Ascending aorta (tissue), 2 donors: ENCODE results near the gene TMEM204. TPM values are rescaled to one million over a fixed set of nuclear protein-coding genes. Genes with fewer than 3 reads are reported as not detected.

ENCODE experiments used
- DNase-seq, 2 donors: peaks; one replicate each; pipeline ENCODE4 v3.0.0-alpha.2; 2019; ENCODE audit warnings: low spot score in 2 of 2
- H3K27ac ChIP-seq, 2 donors: fragments of 200-600 bp; sonication (generic); one replicate each; pipeline ENCODE4 v1.5.1; 2016 to 2017; ENCODE audit warnings: mild to moderate bottlenecking in 1 of 2
- H3K27me3 ChIP-seq: fragments of 200-600 bp; sonication (generic); one replicate; pipeline ENCODE4 v1.5.1; 2017
- H3K36me3 ChIP-seq, 2 donors: fragments of 200-600 bp; sonication (generic); one replicate each; pipeline ENCODE4 v1.5.1; 2016
- H3K4me1 ChIP-seq, 2 donors: fragments of 200-600 bp; sonication (generic); one replicate each; pipeline ENCODE4 v1.5.1; 2016 to 2017; ENCODE audit warnings: mild to moderate bottlenecking in 1 of 2
- H3K4me3 ChIP-seq, 2 donors: fragments of 200-600 bp; sonication (generic); one replicate each; pipeline ENCODE4 v1.5.1; 2016 to 2017; ENCODE audit warnings: mild to moderate bottlenecking in 1 of 2
- H3K9me3 ChIP-seq, 2 donors: fragments of 200-600 bp; sonication (generic); one replicate each; pipeline ENCODE4 v1.5.1; 2016
- intact Hi-C: fragments of 100-400 bp; cut with DNase I; formaldehyde crosslinking; loops from one replicate; pipeline ENCODE4 v1.15.1; 2023
- total RNA-seq: library from RNA; depleted of rRNA; stranded (reverse); fragments of >200 nt; gene quantifications from one replicate; pipeline ENCODE4 v1.1.0, GENCODE V29; 2016
- TF ChIP-seq, protein P1 (sequence below), 3 experiments: fragments of 200-600 bp in 2 of 3; fragments of 450-650 bp in 1 of 3; sonication (generic) in 2 of 3; IDR thresholded peaks; one replicate each; pipeline ENCODE4 v1.5.1; 2016 to 2019; ENCODE audit warnings: antibody characterized with exemption in 3 of 3, mild to moderate bottlenecking in 1 of 3, moderate library complexity in 1 of 3

TMEM204 gene
- total RNA-seq, 1 donor from 2014 or later = 145 TPM

- H3K4me3 ChIP-seq = no peak overlapping the region
- H3K4me1 ChIP-seq = peaks cover 0 to 6% of the 10 kb centered on the region in 2 donors
- peaks cover 41 to 82% of the 10 kb centered on the region in 2 donors for H3K36me3 ChIP-seq
- H3K27ac ChIP-seq = peak overlapping the region; percentile 15 to 57
- intact Hi-C loops = no loop called here
- no peaks in the 10 kb centered on the region for H3K9me3 ChIP-seq
- no peak for DNase-seq
- TF ChIP-seq, protein P1, sequence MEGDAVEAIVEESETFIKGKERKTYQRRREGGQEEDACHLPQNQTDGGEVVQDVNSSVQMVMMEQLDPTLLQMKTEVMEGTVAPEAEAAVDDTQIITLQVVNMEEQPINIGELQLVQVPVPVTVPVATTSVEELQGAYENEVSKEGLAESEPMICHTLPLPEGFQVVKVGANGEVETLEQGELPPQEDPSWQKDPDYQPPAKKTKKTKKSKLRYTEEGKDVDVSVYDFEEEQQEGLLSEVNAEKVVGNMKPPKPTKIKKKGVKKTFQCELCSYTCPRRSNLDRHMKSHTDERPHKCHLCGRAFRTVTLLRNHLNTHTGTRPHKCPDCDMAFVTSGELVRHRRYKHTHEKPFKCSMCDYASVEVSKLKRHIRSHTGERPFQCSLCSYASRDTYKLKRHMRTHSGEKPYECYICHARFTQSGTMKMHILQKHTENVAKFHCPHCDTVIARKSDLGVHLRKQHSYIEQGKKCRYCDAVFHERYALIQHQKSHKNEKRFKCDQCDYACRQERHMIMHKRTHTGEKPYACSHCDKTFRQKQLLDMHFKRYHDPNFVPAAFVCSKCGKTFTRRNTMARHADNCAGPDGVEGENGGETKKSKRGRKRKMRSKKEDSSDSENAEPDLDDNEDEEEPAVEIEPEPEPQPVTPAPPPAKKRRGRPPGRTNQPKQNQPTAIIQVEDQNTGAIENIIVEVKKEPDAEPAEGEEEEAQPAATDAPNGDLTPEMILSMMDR (IDR thresholded peaks at IDR 0.05) = peak in 1 of 3 experiments; percentile 19
- H3K27me3 ChIP-seq = no peaks in the 10 kb centered on the region
Observed at GRCh38 chr16:1556254-1556653, 22.8 kb downstream of the TMEM204 start.

DNA sequence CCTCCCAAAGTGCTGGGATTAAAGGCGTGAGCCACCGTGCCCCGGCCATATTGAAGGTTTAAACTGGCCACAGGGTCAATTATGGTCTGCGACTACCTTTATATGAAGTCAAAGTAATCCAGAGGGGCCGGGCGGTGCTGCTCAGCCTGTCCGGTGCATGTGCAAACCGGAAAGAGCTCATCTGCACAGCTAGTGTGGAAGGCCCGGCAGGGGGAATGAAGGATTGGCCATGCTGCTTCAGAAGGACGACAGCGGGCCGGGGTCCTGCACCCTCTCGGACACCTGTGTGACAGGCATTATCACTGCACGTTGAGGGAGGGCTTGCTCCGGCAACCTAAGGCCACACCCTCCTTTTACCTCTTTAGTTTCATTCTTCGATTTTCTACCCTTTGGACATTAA lies 23.6 kb downstream of the TMEM204 start:
- H3K9me3 ChIP-seq = no peaks in the 10 kb centered on the region
- no peaks in the 10 kb centered on the region for H3K27me3 ChIP-seq
- H3K4me1 ChIP-seq = peaks cover 0 to 5% of the 10 kb centered on the region in 2 donors
- DNase-seq = no peak
- H3K27ac ChIP-seq = peak overlapping the region in 1 of 2 donors; percentile 57
- TF ChIP-seq, protein P1 (IDR thresholded peaks at IDR 0.05) = no peak
- intact Hi-C loops = no loop called here
- peaks cover 39 to 82% of the 10 kb centered on the region in 2 donors for H3K36me3 ChIP-seq
- no peak overlapping the region for H3K4me3 ChIP-seq

DNA sequence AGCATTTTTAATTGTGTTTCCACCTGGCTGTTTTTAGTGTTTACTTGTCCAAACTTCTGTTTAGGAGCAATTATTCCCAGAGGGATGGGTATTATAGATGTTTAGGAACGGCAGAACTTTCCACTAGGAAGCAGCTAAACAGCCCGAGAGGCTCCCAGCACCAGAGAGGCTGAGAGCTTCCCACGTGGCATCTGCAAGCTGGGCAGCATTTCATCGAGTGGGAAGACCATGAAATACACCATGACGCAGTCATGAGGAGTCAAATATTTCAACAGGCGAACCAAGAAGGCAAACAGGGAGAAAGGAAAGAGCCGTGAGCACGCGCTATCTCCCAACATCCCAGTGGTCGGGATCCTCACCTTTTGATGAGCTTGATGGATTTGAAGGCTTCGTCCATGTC lies 24.1 kb downstream of the TMEM204 start:
- Histone ChIP-seq H3K27me3 (no peaks in the 10 kb centered on the region), H3K4me1 (peaks cover 0 to 5% of the 10 kb centered on the region in 2 donors), H3K9me3 (no peaks in the 10 kb centered on the region), H3K4me3 (no peak overlapping the region), H3K27ac (no peak overlapping the region), H3K36me3 (peaks cover 39 to 87% of the 10 kb centered on the region in 2 donors)
- no peak for DNase-seq
- intact Hi-C loops = no loop called here
- TF ChIP-seq, protein P1 (IDR thresholded peaks at IDR 0.05) = no peak

- H3K4me1 ChIP-seq = peaks cover 0 to 5% of the 10 kb centered on the region in 2 donors
- H3K27ac ChIP-seq = no peak overlapping the region
- no peak for DNase-seq
- H3K4me3 ChIP-seq = no peak overlapping the region
- TF ChIP-seq, protein P1 (IDR thresholded peaks at IDR 0.05) = no peak
- H3K27me3 ChIP-seq = no peaks in the 10 kb centered on the region
- H3K9me3 ChIP-seq = no peaks in the 10 kb centered on the region
- peaks cover 39 to 84% of the 10 kb centered on the region in 2 donors for H3K36me3 ChIP-seq
- intact Hi-C loops = no loop called here
Observed at GRCh38 chr16:1559446-1559975, 26.0 kb downstream of the TMEM204 start.

GRCh38 chr16:1560153-1560552 lies 26.7 kb downstream of the TMEM204 start:
- Histone ChIP-seq H3K36me3 (peaks cover 34 to 78% of the 10 kb centered on the region in 2 donors), H3K4me1 (peaks cover 0 to 5% of the 10 kb centered on the region in 2 donors), H3K9me3 (no peaks in the 10 kb centered on the region), H3K4me3 (no peak overlapping the region), H3K27ac (no peak overlapping the region), H3K27me3 (no peaks in the 10 kb centered on the region)
- TF ChIP-seq, protein P1 (IDR thresholded peaks at IDR 0.05) = no peak
- DNase-seq = no peak
- intact Hi-C loops = no loop called here

GRCh38 chr16:1560866-1561265 lies 27.4 kb downstream of the TMEM204 start:
- Histone ChIP-seq H3K27ac (no peak overlapping the region), H3K4me1 (peaks cover 0 to 5% of the 10 kb centered on the region in 2 donors), H3K27me3 (no peaks in the 10 kb centered on the region), H3K9me3 (no peaks in the 10 kb centered on the region), H3K36me3 (peaks cover 27 to 70% of the 10 kb centered on the region in 2 donors), H3K4me3 (no peak overlapping the region)
- intact Hi-C loops = no loop called here
- no peak for DNase-seq
- TF ChIP-seq, protein P1 (IDR thresholded peaks at IDR 0.05) = no peak
